Stimulated activated CD4-positive, alpha-beta T cell treated with anti-CD3 and anti-CD28 coated beads, Interleukin-15, amount 100 ng/mL, for 24 hours (primary cell): ENCODE measurements around the gene CNPY3.
A peak's percentile ranks its signal among the peaks of the same experiment; 100 is the strongest.
"Not testable (repeated sequence)": the region's sequence is repeated elsewhere in the genome, so short reads cannot be mapped to it uniquely, and the experiment has no call there.

Experiments used
- DNase-seq: peaks from one replicate; pipeline ENCODE4 v3.0.0-alpha.2; 2020

Gene CNPY3

GRCh38 chr6:42928986-42929820, at the start of gene CNPY3:
CNPY3 (plus strand) TSS chr6:42929480; CDS start chr6:42929571, 91 bp downstream.
- DNase-seq: peak; percentile 97

GRCh38 chr6:42880240-42880817, 49.0 kb upstream of the CNPY3 start:
- peak; percentile 11 for DNase-seq

- DNase-seq: peak; percentile 12
Measured at GRCh38 chr6:42880871-42881270, 48.4 kb upstream of the CNPY3 start.

- no peak for DNase-seq
Measured at GRCh38 chr6:42885702-42886101, 43.6 kb upstream of the CNPY3 start.

- DNase-seq: not testable (repeated sequence)
Measured at GRCh38 chr6:42888201-42888600, 41.1 kb upstream of the CNPY3 start.

- DNase-seq: peak; percentile 19
Measured at GRCh38 chr6:42889815-42890214, 39.5 kb upstream of the CNPY3 start.

- DNase-seq: peak; percentile 95
Measured at GRCh38 chr6:42890311-42891198, 38.7 kb upstream of the CNPY3 start.

GRCh38 chr6:42891199-42891722, 38.0 kb upstream of the CNPY3 start:
- no peak for DNase-seq

GRCh38 chr6:42894041-42894828, 35.0 kb upstream of the CNPY3 start:
- not testable (repeated sequence) for DNase-seq

GRCh38 chr6:42896178-42896719, 33.0 kb upstream of the CNPY3 start:
- no peak for DNase-seq

GRCh38 chr6:42898891-42899361, 30.4 kb upstream of the CNPY3 start:
- peak; percentile 78 for DNase-seq

- DNase-seq: no peak
Measured at GRCh38 chr6:42899871-42900270, 29.4 kb upstream of the CNPY3 start.

- DNase-seq: peak; percentile 70
Measured at GRCh38 chr6:42901538-42901957, 27.7 kb upstream of the CNPY3 start.

GRCh38 chr6:42902429-42903263, 26.6 kb upstream of the CNPY3 start:
- not testable (repeated sequence) for DNase-seq

- DNase-seq: no peak
Measured at GRCh38 chr6:42904467-42904866, 24.8 kb upstream of the CNPY3 start.

GRCh38 chr6:42907336-42907735, 21.9 kb upstream of the CNPY3 start:
- DNase-seq: no peak

- peak; percentile 10 for DNase-seq
Measured at GRCh38 chr6:42909835-42910234, 19.4 kb upstream of the CNPY3 start.

GRCh38 chr6:42911171-42912021, 17.9 kb upstream of the CNPY3 start:
- no peak for DNase-seq

- DNase-seq: no peak
Measured at GRCh38 chr6:42914546-42914945, 14.7 kb upstream of the CNPY3 start.

GRCh38 chr6:42915732-42916131, 13.5 kb upstream of the CNPY3 start, which contains the start of gene PTCRA:
PTCRA (plus strand) TSS chr6:42916053; CDS start chr6:42916070, 17 bp downstream.
- no peak for DNase-seq
